ENCODE data around the gene SIRPA.

- TF ChIP-seq POLR2A (IDR thresholded peaks at IDR 0.05; ENCODE audit: low read depth, low read length) (no peak), CTCF (IDR thresholded peaks at IDR 0.05 in 2 of 3, conservative IDR thresholded peaks at IDR 0.05 in 1 of 3; ENCODE audit: control insufficient read depth in 2 of 3, extremely low read depth in 1 of 3, insufficient read depth in 1 of 3, low read depth in 3 of 3, low read length in 3 of 3) (no peak), CBFB (IDR thresholded peaks at IDR 0.05; ENCODE audit: low read depth) (no peak), USF2 (IDR thresholded peaks at IDR 0.05; ENCODE audit: borderline replicate concordance, low read depth, low read length) (no peak), SUZ12 (IDR thresholded peaks at IDR 0.05; ENCODE audit: unreplicated experiment) (no peak)
These were observed 12.4 kb downstream of the SIRPA start for GRCh38 chr20:1907586-1907985.

Data from GM12878 (cell line).